HG03457 (cell line): ENCODE measurements around the gene COL6A3.

Experiments used
- ATAC-seq: cut with Tn5 transposase; IDR thresholded peaks from one replicate; pipeline ENCODE4 v1.9.1; 2021; ENCODE audit warnings: moderate number of reproducible peaks; ENCODE audit not compliant: unreplicated experiment

Gene COL6A3

GRCh38 chr2:237352279-237352845 is 61.6 kb downstream of the COL6A3 start:
- ATAC-seq, result no peak

- no peak for ATAC-seq
Observed at GRCh38 chr2:237351796-237352195, 62.2 kb downstream of the COL6A3 start.

GRCh38 chr2:237351046-237351445 is 62.9 kb downstream of the COL6A3 start:
- no peak for ATAC-seq

- no peak for ATAC-seq
Observed at GRCh38 chr2:237350597-237350996, 63.4 kb downstream of the COL6A3 start.

GRCh38 chr2:237350070-237350469 is 63.9 kb downstream of the COL6A3 start:
- ATAC-seq, result no peak

- no peak for ATAC-seq
Observed at GRCh38 chr2:237348281-237348865, 65.6 kb downstream of the COL6A3 start.

GRCh38 chr2:237345891-237346640 is 67.9 kb downstream of the COL6A3 start:
- no peak for ATAC-seq

- no peak for ATAC-seq
Observed at GRCh38 chr2:237345411-237345810, 68.6 kb downstream of the COL6A3 start.

- ATAC-seq, result no peak
Observed at GRCh38 chr2:237344942-237345341, 69.0 kb downstream of the COL6A3 start.

GRCh38 chr2:237343993-237344392 is 70.0 kb downstream of the COL6A3 start:
- no peak for ATAC-seq

- no peak for ATAC-seq
Observed at GRCh38 chr2:237341872-237342271, 72.1 kb downstream of the COL6A3 start.

GRCh38 chr2:237337586-237337985 is 76.4 kb downstream of the COL6A3 start:
- no peak for ATAC-seq

- ATAC-seq, result no peak
Observed at GRCh38 chr2:237336131-237336530, 77.8 kb downstream of the COL6A3 start.

- ATAC-seq, result no peak
Observed at GRCh38 chr2:237333748-237334147, 80.2 kb downstream of the COL6A3 start.

GRCh38 chr2:237330541-237330940 is 83.4 kb downstream of the COL6A3 start:
- no peak for ATAC-seq

- ATAC-seq, result no peak
Observed at GRCh38 chr2:237327175-237327950, 86.6 kb downstream of the COL6A3 start.

GRCh38 chr2:237326266-237327171 is 87.4 kb downstream of the COL6A3 start:
- no peak for ATAC-seq

- ATAC-seq, result no peak
Observed at GRCh38 chr2:237324837-237325236, 89.1 kb downstream of the COL6A3 start.

GRCh38 chr2:237324405-237324831 is 89.5 kb downstream of the COL6A3 start:
- ATAC-seq, result no peak

- ATAC-seq, result no peak
Observed at GRCh38 chr2:237323656-237324055, 90.3 kb downstream of the COL6A3 start.
